AG04449 (cell line): ENCODE data around the gene SPRYD3.

ENCODE experiments used
- CTCF ChIA-PET: fragments of 350-600 bp; formaldehyde crosslinking; extraction: SDS; loops from one replicate; lab custom pipeline; 2021; ENCODE audit warnings: antibody characterized with exemption; lab: Yijun Ruan, JAX
- POLR2A ChIA-PET: fragments of 400-600, 350-600 bp; formaldehyde crosslinking; extraction: SDS; loops from one replicate; lab custom pipeline; 2020; ENCODE audit warnings: antibody characterized with exemption, inconsistent platforms; lab: Yijun Ruan, JAX
- DNase-seq: peaks from one replicate; pipeline ENCODE4 v3.0.0-alpha.2; 2010; ENCODE audit warnings: low read depth, low spot score
- H3K4me3 ChIP-seq: 2 replicates; pipeline ENCODE4 v1.5.1; 2011; ENCODE audit warnings: low read depth, mild to moderate bottlenecking, control low read depth, low read length
- TF ChIP-seq, protein P1 (sequence below): IDR thresholded peaks from one replicate; pipeline ENCODE4 v1.5.1; 2011; ENCODE audit warnings: mild to moderate bottlenecking, moderate library complexity, low read length, control low read depth, inconsistent platforms; ENCODE audit not compliant: insufficient read depth; ENCODE audit errors: missing control alignments

The SPRYD3 gene

GRCh38 chr12:53051881-53052412 lies 27.2 kb downstream of the SPRYD3 start:
- CTCF ChIA-PET = interaction anchor here (0.8 to 6.5 kb wide), 5 partner anchors 12 to 133 kb away, joined by 3 to 92 read pairs (median 4); no protein-coding TSS in a partner anchor
- POLR2A ChIA-PET = interaction anchor here (1.3 to 1.8 kb wide), 3 partner anchors 8 to 27 kb away, joined by 3 to 4 read pairs (median 3); partner anchors contain the start of gene SPRYD3
- peak overlapping the region; percentile 66 for H3K4me3 ChIP-seq
- DNase-seq = no peak
- TF ChIP-seq, protein P1, sequence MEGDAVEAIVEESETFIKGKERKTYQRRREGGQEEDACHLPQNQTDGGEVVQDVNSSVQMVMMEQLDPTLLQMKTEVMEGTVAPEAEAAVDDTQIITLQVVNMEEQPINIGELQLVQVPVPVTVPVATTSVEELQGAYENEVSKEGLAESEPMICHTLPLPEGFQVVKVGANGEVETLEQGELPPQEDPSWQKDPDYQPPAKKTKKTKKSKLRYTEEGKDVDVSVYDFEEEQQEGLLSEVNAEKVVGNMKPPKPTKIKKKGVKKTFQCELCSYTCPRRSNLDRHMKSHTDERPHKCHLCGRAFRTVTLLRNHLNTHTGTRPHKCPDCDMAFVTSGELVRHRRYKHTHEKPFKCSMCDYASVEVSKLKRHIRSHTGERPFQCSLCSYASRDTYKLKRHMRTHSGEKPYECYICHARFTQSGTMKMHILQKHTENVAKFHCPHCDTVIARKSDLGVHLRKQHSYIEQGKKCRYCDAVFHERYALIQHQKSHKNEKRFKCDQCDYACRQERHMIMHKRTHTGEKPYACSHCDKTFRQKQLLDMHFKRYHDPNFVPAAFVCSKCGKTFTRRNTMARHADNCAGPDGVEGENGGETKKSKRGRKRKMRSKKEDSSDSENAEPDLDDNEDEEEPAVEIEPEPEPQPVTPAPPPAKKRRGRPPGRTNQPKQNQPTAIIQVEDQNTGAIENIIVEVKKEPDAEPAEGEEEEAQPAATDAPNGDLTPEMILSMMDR = no peak

GRCh38 chr12:53051058-53051880 lies 27.9 kb downstream of the SPRYD3 start:
- POLR2A ChIA-PET = interaction anchor here (0.8 to 1.8 kb wide), 4 partner anchors 8 to 294 kb away, joined by 3 to 4 read pairs (median 3); partner anchors contain the start of gene SPRYD3
- CTCF ChIA-PET = interaction anchor here (0.8 to 6.5 kb wide), 9 partner anchors 9 to 134 kb away, joined by 3 to 92 read pairs (median 3); partner anchors contain the start of gene SPRYD3
- no peak for DNase-seq
- TF ChIP-seq, protein P1 = peak; percentile 5
- H3K4me3 ChIP-seq = peak overlapping the region; percentile 66

GRCh38 chr12:53050426-53051057 lies 28.6 kb downstream of the SPRYD3 start:
- TF ChIP-seq, protein P1 = no peak
- ChIA-PET POLR2A (interaction anchor here (0.8 to 1.8 kb wide), 2 partner anchors 9 to 295 kb away, joined by 3 to 4 read pairs; no protein-coding TSS in a partner anchor), CTCF (interaction anchor here (0.8 to 6.5 kb wide), 8 partner anchors 8 to 135 kb away, joined by 3 to 92 read pairs (median 4); partner anchors contain the start of gene SPRYD3)
- H3K4me3 ChIP-seq = peak overlapping the region; percentile 66
- DNase-seq = no peak

GRCh38 chr12:53049571-53050318 lies 29.4 kb downstream of the SPRYD3 start, which contains the start of gene TNS2:
TNS2 (plus strand) TSS chr12:53050065; CDS start chr12:53050186, 121 bp downstream.
- ChIA-PET CTCF (interaction anchor here (1.4 to 6.5 kb wide), 4 partner anchors 12 to 49 kb away, joined by 3 to 92 read pairs (median 22); partner anchors contain the start of gene SPRYD3), POLR2A (interaction anchor here (1.8 to 3.3 kb wide), 2 partner anchors 10 to 48 kb away, joined by 4 to 24 read pairs; partner anchors contain the start of gene IGFBP6)
- TF ChIP-seq, protein P1 = no peak
- H3K4me3 ChIP-seq = peak within 1 kb of the TSS; percentile 66
- DNase-seq = no peak

DNA sequence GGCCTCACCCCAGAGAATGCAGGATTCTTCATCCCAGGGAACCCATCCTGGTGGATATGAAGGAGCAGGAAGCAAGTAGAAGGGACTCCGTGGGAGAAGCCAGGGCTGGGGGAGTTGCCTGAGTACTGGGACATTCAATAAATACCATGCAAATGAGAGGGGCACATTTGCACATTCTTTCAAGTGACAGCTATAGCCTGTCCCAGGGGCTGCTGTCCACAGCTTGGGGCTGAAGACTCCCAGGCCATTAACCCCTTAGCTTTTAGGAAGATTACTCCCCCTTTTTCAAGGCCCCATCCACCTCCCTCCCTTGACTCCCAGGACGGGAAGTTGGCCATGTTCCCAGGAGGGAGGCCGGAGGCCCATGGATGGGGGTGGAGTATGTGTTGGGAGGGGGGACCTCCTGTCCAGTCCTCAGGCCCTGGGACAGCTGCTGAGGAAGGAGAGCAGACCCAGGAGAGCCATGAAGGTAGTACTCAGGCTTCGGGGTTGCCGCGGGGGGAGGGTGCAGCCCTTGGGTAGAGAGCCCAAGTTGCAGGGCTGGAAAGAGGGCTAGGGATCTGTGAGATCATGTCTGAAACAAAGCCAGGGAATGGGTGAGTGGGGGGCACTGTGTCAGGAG lies 30.3 kb downstream of the SPRYD3 start:
- TF ChIP-seq, protein P1 = no peak
- peak overlapping the region; percentile 66 for H3K4me3 ChIP-seq
- POLR2A ChIA-PET = interaction anchor here (1.5 to 3.5 kb wide), 6 partner anchors 9 to 49 kb away, joined by 7 to 26 read pairs (median 10); partner anchors contain the start of genes EIF4B, IGFBP6 and SPRYD3
- CTCF ChIA-PET = interaction anchor here (0.9 to 6.5 kb wide), 7 partner anchors 11 to 69 kb away, joined by 3 to 92 read pairs (median 6); partner anchors contain the start of genes IGFBP6 and SOAT2
- no peak for DNase-seq
